HG03196 (cell line): ENCODE measurements around the gene MRPL36.

Source experiments
- ATAC-seq: cut with Tn5 transposase; IDR thresholded peaks from one replicate; pipeline ENCODE4 v1.9.1; 2021; ENCODE audit not compliant: unreplicated experiment

MRPL36 gene

DNA sequence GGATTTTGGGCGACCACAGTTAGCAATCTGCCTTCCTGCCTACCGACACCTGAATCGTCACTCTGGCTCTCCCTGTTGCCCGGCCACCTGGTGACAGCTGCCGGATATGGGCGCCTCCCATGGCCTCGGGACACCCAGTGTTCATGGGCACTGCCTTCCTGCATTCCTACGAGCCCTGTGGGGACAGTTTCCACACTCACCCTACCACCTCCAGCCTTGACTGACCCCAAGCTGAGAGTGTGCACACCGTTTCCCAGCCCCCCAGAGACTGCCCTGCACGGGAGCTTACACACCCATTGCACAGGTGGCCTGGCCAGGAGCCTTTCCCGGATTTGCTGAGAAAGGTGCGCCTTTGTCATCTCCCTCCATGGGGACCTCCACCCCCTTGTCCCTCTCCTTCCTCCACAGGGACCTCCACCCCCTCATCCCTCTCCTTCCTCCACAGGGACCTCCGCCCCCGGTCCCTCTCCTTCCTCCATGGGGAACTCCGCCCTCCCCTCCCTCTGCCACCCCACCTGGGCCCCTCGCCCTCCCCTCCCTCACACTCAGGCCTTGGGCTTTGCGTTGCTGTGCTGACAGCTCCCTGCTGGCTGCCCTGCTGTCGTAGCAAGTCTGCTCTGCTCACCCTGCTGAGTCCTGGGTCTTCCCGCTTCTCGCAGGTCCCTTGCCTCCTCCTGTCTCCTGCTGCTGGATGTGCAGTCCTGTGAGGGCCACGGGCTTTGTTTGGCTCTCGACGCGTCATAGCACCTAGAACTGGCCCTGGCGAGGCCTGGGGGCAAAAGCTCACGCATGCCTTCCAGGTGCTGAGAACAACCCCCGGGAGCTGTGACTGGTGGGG lies 48.4 kb downstream of the MRPL36 start:
- ATAC-seq, result no peak

DNA sequence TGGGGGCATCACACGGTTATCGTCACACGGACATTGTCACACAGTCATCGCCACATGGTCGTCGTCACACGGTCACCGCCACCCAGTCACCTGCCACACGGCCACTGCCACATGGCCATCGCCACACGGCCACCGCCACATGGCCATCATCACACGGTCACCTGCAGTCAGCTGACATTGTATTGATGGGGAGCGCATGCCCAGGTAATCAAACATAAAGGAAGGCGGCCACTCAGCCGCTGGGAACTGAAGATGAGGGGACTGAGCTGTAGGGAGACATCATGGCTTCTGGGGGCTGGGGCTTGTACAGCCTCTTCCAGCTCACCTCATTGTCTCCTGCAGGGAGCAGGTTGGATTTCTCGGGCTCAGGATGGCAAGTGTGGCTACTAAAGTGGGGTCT lies 49.2 kb downstream of the MRPL36 start:
- no peak for ATAC-seq

- ATAC-seq, result no peak
Measured at GRCh38 chr5:1749346-1750124, 50.1 kb downstream of the MRPL36 start.

GRCh38 chr5:1748845-1749244 lies 50.8 kb downstream of the MRPL36 start:
- ATAC-seq, result no peak
